Fibroblast of pulmonary artery (primary cell): ENCODE measurements around the gene SYAP1.
"Not testable (repeated sequence)": the region's sequence is repeated elsewhere in the genome, so short reads cannot be mapped to it uniquely, and the experiment has no call there.

Experiments used
- DNase-seq: peaks from one replicate; pipeline ENCODE4 v3.0.0-alpha.2; 2010; ENCODE audit warnings: low read depth
- H3K4me3 ChIP-seq: replicated peaks from 2 replicates; pipeline ENCODE4 v1.5.1; 2011; ENCODE audit warnings: low read depth, mild to moderate bottlenecking, control low read depth, low read length, moderate library complexity
- CTCF ChIP-seq: IDR thresholded peaks from 2 replicates; pipeline ENCODE4 v1.5.1; 2011; ENCODE audit warnings: mild to moderate bottlenecking, control low read depth, low read length, inconsistent platforms; ENCODE audit errors: missing control alignments

SYAP1 gene

GRCh38 chrX:16722481-16722880 lies 3.1 kb downstream of the SYAP1 start:
- H3K4me3 ChIP-seq = no peak overlapping the region
- no peak for TF ChIP-seq CTCF
- no peak for DNase-seq

GRCh38 chrX:16725072-16725471 lies 5.7 kb downstream of the SYAP1 start:
- H3K4me3 ChIP-seq = no peak overlapping the region
- no peak for TF ChIP-seq CTCF
- no peak for DNase-seq

- DNase-seq, H3K4me3 ChIP-seq: not testable (repeated sequence)
These were observed 7.1 kb downstream of the SYAP1 start for GRCh38 chrX:16726347-16726988.

- TF ChIP-seq CTCF = no peak
- H3K4me3 ChIP-seq = no peak overlapping the region
- DNase-seq = no peak
These were observed 8.2 kb downstream of the SYAP1 start for GRCh38 chrX:16727637-16728036.

- no peak overlapping the region for H3K4me3 ChIP-seq
- no peak for TF ChIP-seq CTCF
- DNase-seq = no peak
These were observed 11.0 kb downstream of the SYAP1 start for GRCh38 chrX:16730450-16730849.

- TF ChIP-seq CTCF = no peak
- DNase-seq = no peak
- no peak overlapping the region for H3K4me3 ChIP-seq
These were observed 13.6 kb downstream of the SYAP1 start for GRCh38 chrX:16733013-16733412.

GRCh38 chrX:16737024-16737423 lies 17.6 kb downstream of the SYAP1 start:
- no peak overlapping the region for H3K4me3 ChIP-seq
- no peak for DNase-seq
- TF ChIP-seq CTCF = no peak
